Measurements from ENCODE around the gene NCOA4.

Gene NCOA4

DNA sequence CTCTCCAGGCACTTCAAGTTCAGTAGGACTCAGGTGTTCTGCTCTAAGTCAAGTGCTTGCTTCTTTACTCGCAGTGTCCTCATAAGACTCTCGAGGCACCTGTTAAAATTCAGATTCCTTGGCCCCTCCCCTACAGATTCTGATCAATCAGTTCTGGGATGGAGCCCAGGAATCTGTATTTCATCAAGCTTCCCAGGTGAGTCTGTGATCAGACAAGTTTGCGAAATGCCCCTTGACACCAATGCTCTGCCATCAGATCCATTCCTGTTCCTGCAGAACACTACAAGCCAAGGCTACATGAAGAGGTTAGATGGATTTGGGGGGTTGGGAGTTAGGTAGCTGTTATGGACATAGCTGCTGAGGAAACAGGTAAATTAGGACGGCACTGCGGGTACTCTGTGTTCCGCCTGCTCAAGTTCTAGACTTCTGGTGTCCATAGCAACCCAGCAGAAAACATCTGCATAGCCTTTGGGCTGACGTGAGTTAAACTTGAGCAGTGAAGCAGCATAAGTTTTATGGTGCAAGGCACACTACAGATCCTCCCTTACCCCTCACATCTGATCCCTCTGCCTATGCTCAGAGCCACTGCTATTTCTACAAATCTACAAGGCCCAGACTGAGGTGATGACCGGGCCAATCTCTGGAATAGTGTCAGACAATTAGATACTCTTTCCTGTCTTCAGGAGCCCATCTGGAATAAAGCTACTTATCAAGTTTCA, 6.8 kb upstream of the NCOA4 start:
- DNase-seq (ENCODE audit: low read depth in 2 of 2): no peak
- TF ChIP-seq, protein P1, sequence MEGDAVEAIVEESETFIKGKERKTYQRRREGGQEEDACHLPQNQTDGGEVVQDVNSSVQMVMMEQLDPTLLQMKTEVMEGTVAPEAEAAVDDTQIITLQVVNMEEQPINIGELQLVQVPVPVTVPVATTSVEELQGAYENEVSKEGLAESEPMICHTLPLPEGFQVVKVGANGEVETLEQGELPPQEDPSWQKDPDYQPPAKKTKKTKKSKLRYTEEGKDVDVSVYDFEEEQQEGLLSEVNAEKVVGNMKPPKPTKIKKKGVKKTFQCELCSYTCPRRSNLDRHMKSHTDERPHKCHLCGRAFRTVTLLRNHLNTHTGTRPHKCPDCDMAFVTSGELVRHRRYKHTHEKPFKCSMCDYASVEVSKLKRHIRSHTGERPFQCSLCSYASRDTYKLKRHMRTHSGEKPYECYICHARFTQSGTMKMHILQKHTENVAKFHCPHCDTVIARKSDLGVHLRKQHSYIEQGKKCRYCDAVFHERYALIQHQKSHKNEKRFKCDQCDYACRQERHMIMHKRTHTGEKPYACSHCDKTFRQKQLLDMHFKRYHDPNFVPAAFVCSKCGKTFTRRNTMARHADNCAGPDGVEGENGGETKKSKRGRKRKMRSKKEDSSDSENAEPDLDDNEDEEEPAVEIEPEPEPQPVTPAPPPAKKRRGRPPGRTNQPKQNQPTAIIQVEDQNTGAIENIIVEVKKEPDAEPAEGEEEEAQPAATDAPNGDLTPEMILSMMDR (IDR thresholded peaks at IDR 0.05; ENCODE audit: low read depth, low read length): no peak
- H3K4me3 ChIP-seq (replicated peaks in 1 of 2; ENCODE audit: low read depth in 2 of 2, low read length in 2 of 2): no peak overlapping the region

DNA sequence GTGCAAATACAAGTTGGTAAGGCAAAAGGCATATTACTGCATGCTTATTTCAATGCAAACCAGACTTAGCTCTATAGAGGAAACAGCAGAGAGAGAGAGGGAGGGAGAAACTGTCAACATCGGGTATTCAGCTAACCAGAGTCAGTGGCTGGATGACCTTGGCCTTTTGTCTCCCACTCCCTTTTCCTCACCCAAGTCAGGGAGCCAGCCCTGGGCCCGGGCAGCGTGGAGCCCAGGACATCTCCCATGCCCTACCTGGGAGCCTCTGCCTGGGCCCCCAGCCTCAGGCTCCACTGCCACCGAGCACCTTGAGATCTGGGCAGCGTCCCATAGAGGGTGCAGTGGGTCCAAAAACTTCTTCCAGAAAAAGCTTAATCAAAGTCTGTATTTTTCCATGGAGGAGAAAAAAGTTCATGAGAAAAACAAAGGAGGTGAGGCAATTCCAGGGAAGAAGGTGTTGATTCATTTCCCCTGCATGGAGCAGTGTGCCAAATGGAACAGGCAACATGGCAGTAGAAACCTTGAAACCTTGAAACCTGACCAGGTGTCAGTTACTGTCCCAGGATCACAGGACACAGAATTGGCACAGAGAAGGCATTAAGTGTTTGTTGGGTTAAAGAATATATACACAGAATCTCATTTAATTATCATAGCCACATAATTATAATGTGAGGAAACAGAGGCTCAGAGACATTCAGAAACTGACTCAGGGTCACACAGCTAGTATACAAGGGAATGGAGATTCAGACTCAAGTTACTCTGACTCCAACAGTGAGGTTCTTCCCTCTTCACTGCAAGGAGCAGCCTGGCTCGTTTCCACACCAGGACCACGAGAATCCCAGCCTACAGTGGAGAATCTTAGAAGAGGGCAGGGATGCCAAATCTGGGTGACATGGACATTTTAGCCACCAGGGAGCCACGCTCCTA, 5.8 kb upstream of the NCOA4 start:
- TF ChIP-seq, protein P1 (IDR thresholded peaks at IDR 0.05; ENCODE audit: low read depth, low read length): peak; percentile 13
- DNase-seq (ENCODE audit: low read depth in 2 of 2): no peak
- H3K4me3 ChIP-seq (replicated peaks in 1 of 2; ENCODE audit: low read depth in 2 of 2, low read length in 2 of 2): no peak overlapping the region

DNA sequence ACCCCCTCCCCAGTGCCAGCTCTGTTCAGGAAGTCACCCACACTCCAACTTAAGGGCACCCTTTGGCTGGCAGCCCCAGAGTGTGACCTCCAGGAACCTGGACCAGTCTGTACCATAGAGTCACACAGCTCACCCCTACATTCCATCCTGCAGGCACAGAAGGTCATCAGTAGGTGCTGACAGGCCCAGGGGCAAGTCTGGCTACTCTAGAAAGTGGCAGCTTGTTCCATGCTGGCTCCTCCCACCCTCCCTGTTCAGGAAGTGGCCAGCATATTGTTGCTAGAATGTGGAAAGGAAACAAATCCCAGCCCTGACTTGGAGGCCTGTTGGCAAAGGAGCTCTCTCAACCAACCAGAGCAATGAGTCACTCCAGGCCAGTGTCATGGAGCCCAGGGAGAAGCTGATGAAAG, 3.2 kb upstream of the NCOA4 start:
- no peak overlapping the region for H3K4me3 ChIP-seq (replicated peaks in 1 of 2; ENCODE audit: low read depth in 2 of 2, low read length in 2 of 2)
- peak; percentile 85 to 89 for DNase-seq (ENCODE audit: low read depth in 2 of 2)
- TF ChIP-seq, protein P1 (IDR thresholded peaks at IDR 0.05; ENCODE audit: low read depth, low read length): no peak

DNA sequence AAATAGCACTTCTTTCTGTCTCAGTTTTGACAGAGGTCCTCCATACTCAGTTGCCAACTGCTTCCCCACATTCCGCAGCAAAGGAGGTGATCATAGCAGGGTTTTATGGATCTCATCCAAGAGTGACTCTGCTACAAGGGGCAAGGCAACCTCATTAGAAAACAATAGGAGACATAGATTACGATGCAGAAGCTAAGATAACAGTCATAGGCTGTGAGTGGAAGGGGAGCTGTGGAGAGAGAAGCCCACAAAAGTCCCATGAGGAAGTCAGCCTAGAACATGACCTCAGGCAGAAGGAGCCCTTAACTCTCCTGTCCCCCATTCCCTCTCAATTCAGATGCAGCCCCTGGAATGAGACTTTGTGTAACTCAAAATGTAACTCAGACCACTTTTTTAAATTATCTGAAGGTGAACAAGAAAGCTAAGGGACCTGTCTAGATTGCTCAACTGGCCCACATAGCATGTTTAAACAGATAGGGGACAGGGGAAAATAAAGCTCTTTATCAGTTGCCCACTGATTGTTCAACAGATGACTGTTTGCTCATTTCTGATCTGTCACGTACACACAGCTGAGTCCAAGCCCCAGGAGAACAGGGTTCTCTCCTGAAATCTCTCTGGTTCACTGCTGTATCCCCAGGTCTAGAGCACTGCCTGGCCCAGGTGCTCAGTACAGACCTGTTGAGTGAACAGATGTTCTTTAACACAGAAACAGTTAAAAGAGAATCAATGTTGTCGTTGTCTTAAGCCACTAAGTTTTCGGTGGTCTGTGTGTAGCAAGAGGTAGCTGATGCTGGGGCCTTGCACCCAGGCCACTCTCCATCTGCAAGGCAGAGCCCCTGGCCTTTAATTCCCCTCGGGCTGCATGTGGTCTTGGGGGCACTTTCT, 1.5 kb upstream of the NCOA4 start:
- no peak overlapping the region for H3K4me3 ChIP-seq (replicated peaks in 1 of 2; ENCODE audit: low read depth in 2 of 2, low read length in 2 of 2)
- TF ChIP-seq, protein P1 (IDR thresholded peaks at IDR 0.05; ENCODE audit: low read depth, low read length): no peak
- DNase-seq (ENCODE audit: low read depth in 2 of 2): peak in 1 of 2 donors; percentile 47

DNA sequence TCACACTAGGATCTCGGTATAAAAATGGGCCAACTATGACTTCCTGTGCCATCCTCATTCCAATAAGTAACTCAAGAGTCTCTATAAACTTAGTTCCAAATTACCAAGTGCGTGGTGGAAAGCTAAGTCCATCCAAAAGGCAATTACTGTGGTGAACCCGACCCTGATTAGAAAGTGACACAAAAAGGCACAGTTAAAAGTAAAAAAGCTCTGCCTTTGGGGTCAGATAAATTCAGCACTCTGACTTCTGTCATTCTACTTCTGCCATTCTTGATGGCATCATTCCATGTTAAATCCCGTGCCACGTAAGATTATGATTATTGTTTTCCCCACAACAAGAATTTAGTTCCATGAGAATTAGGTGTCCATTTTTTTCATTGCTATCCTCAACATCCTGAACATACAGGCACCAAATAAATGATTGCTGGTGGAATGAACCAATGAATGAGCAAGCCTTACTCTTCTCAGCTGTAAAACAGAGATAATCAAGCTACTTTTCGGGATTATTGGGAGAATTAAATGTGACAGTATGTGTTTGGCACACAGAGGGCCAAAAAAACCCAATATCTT, 877 bp downstream of the NCOA4 start:
- DNase-seq (ENCODE audit: low read depth in 2 of 2): no peak
- H3K4me3 ChIP-seq (replicated peaks in 1 of 2; ENCODE audit: low read depth in 2 of 2, low read length in 2 of 2): peak overlapping the region; percentile 79 to 80
- TF ChIP-seq, protein P1 (IDR thresholded peaks at IDR 0.05; ENCODE audit: low read depth, low read length): no peak

Data from cardiac fibroblast (primary cell).